Spleen (tissue), 11 donors: ENCODE measurements around the gene MALT1. TPM values are rescaled to one million over a fixed set of nuclear protein-coding genes. Genes with fewer than 3 reads are reported as not detected.

Source experiments
- DNase-seq: peaks from one replicate; pipeline ENCODE4 v3.0.0-alpha.2; 2020
- H3K27ac ChIP-seq, 8 donors: fragments of 200-600 bp; sonication (generic) in 7 of 8; 1 replicate in 4 of 8; 2 replicates in 4 of 8; pipeline versions ENCODE4 v1.5.0 to v1.8.0; 2016 to 2021; ENCODE audit warnings: inconsistent platforms in 4 of 8, mild to moderate bottlenecking in 4 of 8, moderate library complexity in 1 of 8
- H3K27me3 ChIP-seq, 7 donors: fragments of 200-600 bp; sonication (generic) in 6 of 7; replicated peaks in 1 of 7; 1 replicate in 4 of 7; 2 replicates in 3 of 7; pipeline versions ENCODE4 v1.5.0 to v1.8.0; 2016 to 2021; ENCODE audit warnings: inconsistent platforms in 3 of 7, mild to moderate bottlenecking in 1 of 7
- H3K36me3 ChIP-seq, 6 donors: fragments of 200-600 bp; sonication (generic) in 5 of 6; 1 replicate in 4 of 6; 2 replicates in 2 of 6; pipeline versions ENCODE4 v1.5.0 to v1.8.0; 2016 to 2021; ENCODE audit warnings: inconsistent platforms in 2 of 6
- H3K4me1 ChIP-seq, 6 donors: fragments of 200-600 bp; sonication (generic) in 5 of 6; 1 replicate in 3 of 6; 2 replicates in 3 of 6; pipeline versions ENCODE4 v1.5.0 to v1.8.0; 2016 to 2021; ENCODE audit warnings: inconsistent platforms in 3 of 6
- H3K4me3 ChIP-seq, 8 donors: fragments of 200-600 bp; sonication (generic) in 7 of 8; 1 replicate in 4 of 8; 2 replicates in 4 of 8; pipeline versions ENCODE4 v1.5.0 to v1.8.0; 2016 to 2021; ENCODE audit warnings: inconsistent platforms in 4 of 8, mild to moderate bottlenecking in 4 of 8, moderate library complexity in 2 of 8
- H3K9me3 ChIP-seq, 8 donors: fragments of 200-600 bp; sonication (generic) in 7 of 8; 1 replicate in 4 of 8; 2 replicates in 4 of 8; pipeline versions ENCODE4 v1.5.0 to v1.8.0; 2016 to 2021; ENCODE audit warnings: inconsistent platforms in 4 of 8
- CTCF ChIP-seq, 11 experiments: fragments of 200-600 bp in 7 of 11; fragments of 450-650 bp in 4 of 11; sonication (generic) in 4 of 11; IDR thresholded peaks in 8 of 11; conservative IDR thresholded peaks in 3 of 11; 1 replicate in 7 of 11; 2 replicates in 4 of 11; pipeline versions ENCODE4 v1.4.0 to v1.8.0; 2016 to 2021; ENCODE audit warnings: antibody characterized with exemption in 11 of 11, inconsistent platforms in 4 of 11, mild to moderate bottlenecking in 1 of 11
- POLR2A ChIP-seq, 3 donors: fragments of 450-650 bp; IDR thresholded peaks; one replicate each; pipeline ENCODE4 v1.5.1; 2017; ENCODE audit warnings: antibody characterized with exemption in 3 of 3, mild to moderate bottlenecking in 1 of 3
- POLR2AphosphoS5 ChIP-seq, 3 donors: sonication (generic); formaldehyde crosslinking; IDR thresholded peaks; one replicate each; pipeline ENCODE4 v1.5.1; 2017; ENCODE audit warnings: antibody characterized with exemption in 3 of 3
- WGBS, 5 donors: extraction: QIAGEN DNeasy Blood & Tissue Kit in 3 of 5; methylation state at CpG; one replicate each; pipeline versions ENCODE4 v1.1.5 to v1.1.7; 2013 to 2018; 5-methylcytosine and 5-hydroxymethylcytosine counted together
- intact Hi-C: fragments of 100-400 bp; cut with DNase I; formaldehyde crosslinking; loops from one replicate; pipeline ENCODE4 v1.15.0; 2023; ENCODE audit warnings: low total_unique reads
- polyA plus RNA-seq, 3 donors: library from polyadenylated mRNA; stranded (reverse); fragments of 200-250 nt; gene quantifications; one replicate each; pipeline ENCODE4 v1.2.1, GENCODE V29; 2013
- total RNA-seq, 7 donors: library from RNA; depleted of rRNA in 3 of 7; stranded (reverse); fragments of >200 nt in 3 of 7; fragmentation: NEBNext Ultra II Directional in 4 of 7; extraction: Animal tissue kit (Norgen Biotek cat#: 25700) in 4 of 7; gene quantifications; one replicate each; pipeline versions ENCODE4 v1.1.0 to v1.2.1, GENCODE V29; 2016 to 2021
- donor health status: healthy with polysubstance abuse.
- donor health status: DM: no; HTN: no; CAD: no; lungs with moderate emphysema.
- donor health status: DM: no; HTN: no; CAD: no.
- donor health status: Bipolar disorder and iron deficiency.
- donor health status: healthy.
- donor health status: DM: no; HTN: no; CAD: no.
- donor health status: DM: yes; HTN: yes; CAD: no.

The MALT1 gene
- total and polyA plus RNA-seq, 10 donors = 13.3 to 59.6 (median 50.1) TPM

- Histone ChIP-seq H3K4me3 (no peak overlapping the region), H3K36me3 (no peaks in the 10 kb centered on the region), H3K9me3 (no peaks in the 10 kb centered on the region), H3K27ac (peak overlapping the region in 7 of 8 donors; percentile 1 to 70 (median 63)), H3K4me1 (peaks cover 3 to 34% (median 8%) of the 10 kb centered on the region in 6 donors), H3K27me3 (no peaks in the 10 kb centered on the region)
- intact Hi-C loops = loop anchor here (10.0 kb wide), 1 partner anchor 106 kb away; no protein-coding TSS in a partner anchor
- whole genome bisulfite sequencing, 5 donors = 61 to 79% (median 68%) methylated on average over 11 of the region's 11 CpGs
- no peak for TF ChIP-seq POLR2AphosphoS5 (IDR thresholded peaks at IDR 0.05)
- no peak for TF ChIP-seq POLR2A (IDR thresholded peaks at IDR 0.05)
- TF ChIP-seq CTCF (IDR thresholded peaks at IDR 0.05 in 8 of 11, conservative IDR thresholded peaks at IDR 0.05 in 3 of 11) = no peak
- no peak for DNase-seq
Observed at GRCh38 chr18:58788971-58789875, 118.0 kb downstream of the MALT1 start.

GRCh38 chr18:58789876-58790240 lies 118.6 kb downstream of the MALT1 start:
- intact Hi-C loops = loop anchor here (10.0 kb wide), 1 partner anchor 105 kb away; no protein-coding TSS in a partner anchor
- Histone ChIP-seq H3K9me3 (no peaks in the 10 kb centered on the region), H3K27me3 (no peaks in the 10 kb centered on the region), H3K4me3 (no peak overlapping the region), H3K36me3 (no peaks in the 10 kb centered on the region), H3K27ac (peak overlapping the region in 7 of 8 donors; percentile 1 to 70 (median 63)), H3K4me1 (peaks cover 3 to 29% (median 8%) of the 10 kb centered on the region in 6 donors)
- no peak for TF ChIP-seq CTCF (IDR thresholded peaks at IDR 0.05 in 8 of 11, conservative IDR thresholded peaks at IDR 0.05 in 3 of 11)
- no peak for TF ChIP-seq POLR2A (IDR thresholded peaks at IDR 0.05)
- TF ChIP-seq POLR2AphosphoS5 (IDR thresholded peaks at IDR 0.05) = no peak
- no peak for DNase-seq
- 67 to 82% (median 70%) methylated on average over 5 of the region's 5 CpGs for WGBS, 5 donors

GRCh38 chr18:58792086-58792485 lies 120.8 kb downstream of the MALT1 start:
- H3K36me3 ChIP-seq = no peaks in the 10 kb centered on the region
- peaks cover 3 to 28% (median 8%) of the 10 kb centered on the region in 6 donors for H3K4me1 ChIP-seq
- TF ChIP-seq POLR2A (IDR thresholded peaks at IDR 0.05) (no peak), POLR2AphosphoS5 (IDR thresholded peaks at IDR 0.05) (peak in 1 of 3 donors; percentile 17), CTCF (IDR thresholded peaks at IDR 0.05 in 8 of 11, conservative IDR thresholded peaks at IDR 0.05 in 3 of 11) (peak in 1 of 11 experiments; percentile 16)
- peak overlapping the region in 5 of 8 donors; percentile 31 to 64 (median 51) for H3K27ac ChIP-seq
- WGBS, 5 donors = 59 to 78% (median 70%) methylated on average over 7 of the region's 7 CpGs
- no peaks in the 10 kb centered on the region for H3K27me3 ChIP-seq
- peak overlapping the region in 3 of 8 donors; percentile 10 to 43 (median 13) for H3K4me3 ChIP-seq
- no peaks in the 10 kb centered on the region for H3K9me3 ChIP-seq
- intact Hi-C loops = no loop called here
- DNase-seq = no peak

- H3K4me1 ChIP-seq = peaks cover 3 to 28% (median 8%) of the 10 kb centered on the region in 6 donors
- no peaks in the 10 kb centered on the region for H3K27me3 ChIP-seq
- no peaks in the 10 kb centered on the region for H3K9me3 ChIP-seq
- TF ChIP-seq POLR2A (IDR thresholded peaks at IDR 0.05) (no peak), POLR2AphosphoS5 (IDR thresholded peaks at IDR 0.05) (no peak), CTCF (IDR thresholded peaks at IDR 0.05 in 8 of 11, conservative IDR thresholded peaks at IDR 0.05 in 3 of 11) (no peak)
- H3K4me3 ChIP-seq = no peak overlapping the region
- H3K36me3 ChIP-seq = no peaks in the 10 kb centered on the region
- 76 to 100% (median 90%) methylated on average over 1 of the region's 1 CpG for WGBS, 5 donors
- DNase-seq = no peak
- H3K27ac ChIP-seq = no peak overlapping the region
- intact Hi-C loops = no loop called here
Observed at GRCh38 chr18:58793361-58793760, 122.1 kb downstream of the MALT1 start.
